ENCODE data around the gene KLHL42.
A peak's percentile ranks its signal among the peaks of the same experiment; 100 is the strongest.

KLHL42 gene, protein sequence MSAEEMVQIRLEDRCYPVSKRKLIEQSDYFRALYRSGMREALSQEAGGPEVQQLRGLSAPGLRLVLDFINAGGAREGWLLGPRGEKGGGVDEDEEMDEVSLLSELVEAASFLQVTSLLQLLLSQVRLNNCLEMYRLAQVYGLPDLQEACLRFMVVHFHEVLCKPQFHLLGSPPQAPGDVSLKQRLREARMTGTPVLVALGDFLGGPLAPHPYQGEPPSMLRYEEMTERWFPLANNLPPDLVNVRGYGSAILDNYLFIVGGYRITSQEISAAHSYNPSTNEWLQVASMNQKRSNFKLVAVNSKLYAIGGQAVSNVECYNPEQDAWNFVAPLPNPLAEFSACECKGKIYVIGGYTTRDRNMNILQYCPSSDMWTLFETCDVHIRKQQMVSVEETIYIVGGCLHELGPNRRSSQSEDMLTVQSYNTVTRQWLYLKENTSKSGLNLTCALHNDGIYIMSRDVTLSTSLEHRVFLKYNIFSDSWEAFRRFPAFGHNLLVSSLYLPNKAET

DNA sequence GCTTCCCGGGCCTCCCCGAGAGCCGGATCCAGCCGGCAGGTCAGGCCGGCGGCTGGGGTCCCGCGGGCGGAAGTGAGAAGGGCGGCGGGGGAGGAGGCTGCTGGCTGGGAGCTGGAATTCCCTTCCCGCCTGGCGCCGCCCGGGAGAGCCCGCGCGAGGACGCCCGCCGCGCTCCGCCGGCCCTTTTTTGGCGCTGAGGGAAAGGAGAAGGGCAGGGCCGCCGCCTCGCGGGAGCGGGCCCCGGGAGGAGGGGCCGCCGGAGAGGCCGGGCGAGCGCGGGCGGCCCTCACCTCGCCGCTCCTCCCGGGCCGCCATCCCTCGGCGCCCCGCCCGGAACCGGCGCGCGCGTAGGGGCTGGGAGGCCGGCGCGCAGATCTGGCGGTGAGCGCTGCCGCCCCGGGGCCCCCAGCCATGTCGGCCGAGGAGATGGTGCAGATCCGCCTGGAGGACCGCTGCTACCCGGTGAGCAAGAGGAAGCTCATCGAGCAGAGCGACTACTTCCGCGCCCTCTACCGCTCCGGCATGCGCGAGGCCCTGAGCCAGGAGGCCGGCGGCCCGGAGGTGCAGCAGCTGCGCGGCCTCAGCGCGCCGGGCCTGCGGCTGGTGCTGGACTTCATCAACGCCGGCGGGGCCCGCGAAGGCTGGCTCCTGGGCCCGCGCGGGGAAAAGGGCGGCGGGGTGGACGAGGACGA, at the start of gene KLHL42, which contains the start of gene MANSC4:
KLHL42 (plus strand) TSS at position 314 of the 692 bp plus-strand sequence; CDS start at position 412, 98 bp downstream.
MANSC4 (minus strand) TSS at position 317 of the 692 bp plus-strand sequence. CDS start 8,960 bp downstream, outside the sequence.
- TF ChIP-seq EGR1 (IDR thresholded peaks at IDR 0.05), result peak; percentile 52
- TF ChIP-seq FOXM1 (IDR thresholded peaks at IDR 0.05; ENCODE audit: borderline replicate concordance, low read depth), result no peak
- TF ChIP-seq TAF1 (IDR thresholded peaks at IDR 0.05; ENCODE audit: low read depth), result peak; percentile 64
- TF ChIP-seq NFIC (IDR thresholded peaks at IDR 0.05), result peak; percentile 38; the same call in 1 of the 2 replicates
- TF ChIP-seq TCF12 (IDR thresholded peaks at IDR 0.05; ENCODE audit: low read depth), result no peak
- TF ChIP-seq YY1 (IDR thresholded peaks at IDR 0.05; ENCODE audit: low read depth), result peak; percentile 69
- TF ChIP-seq EP300 (IDR thresholded peaks at IDR 0.05; ENCODE audit: borderline replicate concordance), result no peak
- peak; percentile 58; the same call in 1 of the 2 replicates for TF ChIP-seq MAX (IDR thresholded peaks at IDR 0.05)
- no peak for TF ChIP-seq CREB1 (IDR thresholded peaks at IDR 0.05; ENCODE audit: low read depth)
- TF ChIP-seq ZBTB7A (IDR thresholded peaks at IDR 0.05; ENCODE audit: low read depth), result peak; percentile 93
- peak; percentile 62 for TF ChIP-seq TEAD4 (IDR thresholded peaks at IDR 0.05)
- no peak for TF ChIP-seq CEBPB (IDR thresholded peaks at IDR 0.05)
- TF ChIP-seq RAD21 (IDR thresholded peaks at IDR 0.05; ENCODE audit: low read depth), result no peak
- TF ChIP-seq, protein P1, sequence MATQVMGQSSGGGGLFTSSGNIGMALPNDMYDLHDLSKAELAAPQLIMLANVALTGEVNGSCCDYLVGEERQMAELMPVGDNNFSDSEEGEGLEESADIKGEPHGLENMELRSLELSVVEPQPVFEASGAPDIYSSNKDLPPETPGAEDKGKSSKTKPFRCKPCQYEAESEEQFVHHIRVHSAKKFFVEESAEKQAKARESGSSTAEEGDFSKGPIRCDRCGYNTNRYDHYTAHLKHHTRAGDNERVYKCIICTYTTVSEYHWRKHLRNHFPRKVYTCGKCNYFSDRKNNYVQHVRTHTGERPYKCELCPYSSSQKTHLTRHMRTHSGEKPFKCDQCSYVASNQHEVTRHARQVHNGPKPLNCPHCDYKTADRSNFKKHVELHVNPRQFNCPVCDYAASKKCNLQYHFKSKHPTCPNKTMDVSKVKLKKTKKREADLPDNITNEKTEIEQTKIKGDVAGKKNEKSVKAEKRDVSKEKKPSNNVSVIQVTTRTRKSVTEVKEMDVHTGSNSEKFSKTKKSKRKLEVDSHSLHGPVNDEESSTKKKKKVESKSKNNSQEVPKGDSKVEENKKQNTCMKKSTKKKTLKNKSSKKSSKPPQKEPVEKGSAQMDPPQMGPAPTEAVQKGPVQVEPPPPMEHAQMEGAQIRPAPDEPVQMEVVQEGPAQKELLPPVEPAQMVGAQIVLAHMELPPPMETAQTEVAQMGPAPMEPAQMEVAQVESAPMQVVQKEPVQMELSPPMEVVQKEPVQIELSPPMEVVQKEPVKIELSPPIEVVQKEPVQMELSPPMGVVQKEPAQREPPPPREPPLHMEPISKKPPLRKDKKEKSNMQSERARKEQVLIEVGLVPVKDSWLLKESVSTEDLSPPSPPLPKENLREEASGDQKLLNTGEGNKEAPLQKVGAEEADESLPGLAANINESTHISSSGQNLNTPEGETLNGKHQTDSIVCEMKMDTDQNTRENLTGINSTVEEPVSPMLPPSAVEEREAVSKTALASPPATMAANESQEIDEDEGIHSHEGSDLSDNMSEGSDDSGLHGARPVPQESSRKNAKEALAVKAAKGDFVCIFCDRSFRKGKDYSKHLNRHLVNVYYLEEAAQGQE (IDR thresholded peaks at IDR 0.05; ENCODE audit: low read depth), result 0 out of 2 replicates have a peak, but pooled peaks have one; percentile 16

DNA sequence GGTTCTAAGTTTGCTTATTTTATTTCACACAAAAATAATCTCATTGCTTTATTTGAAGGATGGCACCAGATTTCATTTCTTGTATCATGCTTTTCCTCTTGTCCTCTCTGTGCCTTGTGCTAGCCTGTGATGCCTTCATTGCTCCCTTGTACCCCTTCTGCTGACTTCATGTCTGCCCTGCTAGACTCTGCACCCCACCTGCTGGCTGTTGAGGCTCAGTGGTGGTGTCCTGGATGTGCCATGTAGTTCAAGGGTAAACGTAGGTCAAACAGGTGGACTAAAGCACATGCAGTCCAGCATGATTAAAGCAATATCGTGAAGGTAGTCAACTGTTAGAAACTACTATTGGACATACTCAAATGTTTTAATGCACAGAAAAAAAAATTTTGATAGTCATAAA, 47.8 kb upstream of the KLHL42 start:
- no peak for TF ChIP-seq TAF1 (IDR thresholded peaks at IDR 0.05; ENCODE audit: low read depth)
- no peak for TF ChIP-seq YY1 (IDR thresholded peaks at IDR 0.05; ENCODE audit: low read depth)
- 0 out of 2 replicates have a peak, but pooled peaks have one; percentile 21 for TF ChIP-seq RAD21 (IDR thresholded peaks at IDR 0.05; ENCODE audit: low read depth)

- TF ChIP-seq RAD21 (IDR thresholded peaks at IDR 0.05; ENCODE audit: low read depth) (peak; percentile 90), NFIC (IDR thresholded peaks at IDR 0.05) (peak; percentile 11; the same call in 1 of the 2 replicates), TAF1 (IDR thresholded peaks at IDR 0.05; ENCODE audit: low read depth) (no peak)
These were observed 46.9 kb upstream of the KLHL42 start for GRCh38 chr12:27733052-27733656.

GRCh38 chr12:27733791-27734190, 46.2 kb upstream of the KLHL42 start:
- TF ChIP-seq CREB1 (IDR thresholded peaks at IDR 0.05; ENCODE audit: low read depth) (no peak), NFIC (IDR thresholded peaks at IDR 0.05) (no peak), RAD21 (IDR thresholded peaks at IDR 0.05; ENCODE audit: low read depth) (no peak), CEBPB (IDR thresholded peaks at IDR 0.05) (no peak), ZBTB7A (IDR thresholded peaks at IDR 0.05; ENCODE audit: low read depth) (no peak), TEAD4 (IDR thresholded peaks at IDR 0.05) (no peak), EGR1 (IDR thresholded peaks at IDR 0.05) (no peak), EP300 (IDR thresholded peaks at IDR 0.05; ENCODE audit: borderline replicate concordance) (no peak)
- TF ChIP-seq, protein P1 (IDR thresholded peaks at IDR 0.05; ENCODE audit: low read depth), result no peak

DNA sequence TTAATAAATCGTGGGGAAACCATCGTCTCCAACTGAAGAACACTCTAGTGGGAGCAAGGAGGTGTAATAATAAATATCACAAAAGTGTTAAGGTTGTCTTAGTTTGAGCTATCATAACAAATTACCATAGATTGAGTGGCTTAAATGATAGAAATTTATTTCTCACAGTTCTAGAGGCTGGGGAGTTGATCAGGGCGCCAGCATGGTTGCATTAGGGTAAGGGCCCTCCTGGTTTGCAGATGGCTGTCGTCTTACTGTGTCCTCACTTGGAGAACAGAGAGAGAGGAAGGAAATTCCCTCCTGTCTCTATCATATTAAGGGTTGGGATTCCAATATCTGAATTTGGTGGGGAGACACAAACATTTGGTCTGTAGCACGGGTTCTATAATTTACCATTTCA, 36.4 kb upstream of the KLHL42 start:
- TF ChIP-seq YY1 (IDR thresholded peaks at IDR 0.05; ENCODE audit: low read depth), result no peak
- no peak for TF ChIP-seq EGR1 (IDR thresholded peaks at IDR 0.05)
- TF ChIP-seq NFIC (IDR thresholded peaks at IDR 0.05), result no peak
- no peak for TF ChIP-seq CEBPB (IDR thresholded peaks at IDR 0.05)

- TF ChIP-seq ZBTB7A (IDR thresholded peaks at IDR 0.05; ENCODE audit: low read depth) (no peak), RAD21 (IDR thresholded peaks at IDR 0.05; ENCODE audit: low read depth) (no peak), CEBPB (IDR thresholded peaks at IDR 0.05) (no peak)
These were observed 32.8 kb upstream of the KLHL42 start for GRCh38 chr12:27747111-27747820.

Data from Ishikawa (cell line).